Measurements from ENCODE around the gene ITLN2.
A peak's percentile ranks its signal among the peaks of the same experiment; 100 is the strongest.
"Not testable (repeated sequence)": the region's sequence is repeated elsewhere in the genome, so short reads cannot be mapped to it uniquely, and the experiment has no call there.

ITLN2 gene

GRCh38 chr1:160945079-160945478 is 9.5 kb downstream of the ITLN2 start:
- no peak for DNase-seq (ENCODE audit: low read depth)
- TF ChIP-seq, protein P1, sequence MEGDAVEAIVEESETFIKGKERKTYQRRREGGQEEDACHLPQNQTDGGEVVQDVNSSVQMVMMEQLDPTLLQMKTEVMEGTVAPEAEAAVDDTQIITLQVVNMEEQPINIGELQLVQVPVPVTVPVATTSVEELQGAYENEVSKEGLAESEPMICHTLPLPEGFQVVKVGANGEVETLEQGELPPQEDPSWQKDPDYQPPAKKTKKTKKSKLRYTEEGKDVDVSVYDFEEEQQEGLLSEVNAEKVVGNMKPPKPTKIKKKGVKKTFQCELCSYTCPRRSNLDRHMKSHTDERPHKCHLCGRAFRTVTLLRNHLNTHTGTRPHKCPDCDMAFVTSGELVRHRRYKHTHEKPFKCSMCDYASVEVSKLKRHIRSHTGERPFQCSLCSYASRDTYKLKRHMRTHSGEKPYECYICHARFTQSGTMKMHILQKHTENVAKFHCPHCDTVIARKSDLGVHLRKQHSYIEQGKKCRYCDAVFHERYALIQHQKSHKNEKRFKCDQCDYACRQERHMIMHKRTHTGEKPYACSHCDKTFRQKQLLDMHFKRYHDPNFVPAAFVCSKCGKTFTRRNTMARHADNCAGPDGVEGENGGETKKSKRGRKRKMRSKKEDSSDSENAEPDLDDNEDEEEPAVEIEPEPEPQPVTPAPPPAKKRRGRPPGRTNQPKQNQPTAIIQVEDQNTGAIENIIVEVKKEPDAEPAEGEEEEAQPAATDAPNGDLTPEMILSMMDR (conservative IDR thresholded peaks at IDR 0.05; ENCODE audit: control insufficient read depth, insufficient read depth, low read depth, low read length): no peak
- H3K4me3 ChIP-seq (ENCODE audit: control insufficient read depth, low read depth, low read length): no peak overlapping the region

GRCh38 chr1:160942926-160943325 is 11.7 kb downstream of the ITLN2 start:
- no peak for DNase-seq (ENCODE audit: low read depth)
- TF ChIP-seq, protein P1 (conservative IDR thresholded peaks at IDR 0.05; ENCODE audit: control insufficient read depth, insufficient read depth, low read depth, low read length): no peak
- no peak overlapping the region for H3K4me3 ChIP-seq (ENCODE audit: control insufficient read depth, low read depth, low read length)

GRCh38 chr1:160936666-160937065 is 17.9 kb downstream of the ITLN2 start:
- H3K4me3 ChIP-seq (ENCODE audit: control insufficient read depth, low read depth, low read length); DNase-seq (ENCODE audit: low read depth): not testable (repeated sequence)

- no peak overlapping the region for H3K4me3 ChIP-seq (ENCODE audit: control insufficient read depth, low read depth, low read length)
- no peak for DNase-seq (ENCODE audit: low read depth)
- TF ChIP-seq, protein P1 (conservative IDR thresholded peaks at IDR 0.05; ENCODE audit: control insufficient read depth, insufficient read depth, low read depth, low read length): no peak
Measured at GRCh38 chr1:160935527-160936258, 18.9 kb downstream of the ITLN2 start.

GRCh38 chr1:160933305-160933704 is 21.3 kb downstream of the ITLN2 start:
- H3K4me3 ChIP-seq (ENCODE audit: control insufficient read depth, low read depth, low read length); DNase-seq (ENCODE audit: low read depth): not testable (repeated sequence)

GRCh38 chr1:160925652-160926244 is 28.9 kb downstream of the ITLN2 start:
- TF ChIP-seq, protein P1 (conservative IDR thresholded peaks at IDR 0.05; ENCODE audit: control insufficient read depth, insufficient read depth, low read depth, low read length): no peak
- no peak overlapping the region for H3K4me3 ChIP-seq (ENCODE audit: control insufficient read depth, low read depth, low read length)
- peak; percentile 9 for DNase-seq (ENCODE audit: low read depth)

GRCh38 chr1:160924791-160925651 is 29.6 kb downstream of the ITLN2 start:
- DNase-seq (ENCODE audit: low read depth): no peak
- TF ChIP-seq, protein P1 (conservative IDR thresholded peaks at IDR 0.05; ENCODE audit: control insufficient read depth, insufficient read depth, low read depth, low read length): no peak
- H3K4me3 ChIP-seq (ENCODE audit: control insufficient read depth, low read depth, low read length): no peak overlapping the region
